ENCODE data around the gene ITGA6.

The ITGA6 gene

GRCh38 chr2:172442072-172442895 lies 14.9 kb downstream of the ITGA6 start:
- DNase-seq (ENCODE audit: low read depth): no peak

GRCh38 chr2:172445851-172446250 lies 18.5 kb downstream of the ITGA6 start:
- no peak for DNase-seq (ENCODE audit: low read depth)

- DNase-seq (ENCODE audit: low read depth): no peak
Measured at GRCh38 chr2:172446474-172447063, 19.2 kb downstream of the ITGA6 start.

GRCh38 chr2:172447811-172448493 lies 20.6 kb downstream of the ITGA6 start:
- no peak for DNase-seq (ENCODE audit: low read depth)

GRCh38 chr2:172448544-172449267 lies 21.3 kb downstream of the ITGA6 start:
- no peak for DNase-seq (ENCODE audit: low read depth)

- DNase-seq (ENCODE audit: low read depth): no peak
Measured at GRCh38 chr2:172449911-172450550, 22.6 kb downstream of the ITGA6 start.

GRCh38 chr2:172451923-172452322 lies 24.5 kb downstream of the ITGA6 start:
- no peak for DNase-seq (ENCODE audit: low read depth)

- no peak for DNase-seq (ENCODE audit: low read depth)
Measured at GRCh38 chr2:172452845-172453244, 25.5 kb downstream of the ITGA6 start.

- no peak for DNase-seq (ENCODE audit: low read depth)
Measured at GRCh38 chr2:172454404-172455120, 27.2 kb downstream of the ITGA6 start.

GRCh38 chr2:172455121-172455515 lies 27.7 kb downstream of the ITGA6 start:
- DNase-seq (ENCODE audit: low read depth): no peak

- no peak for DNase-seq (ENCODE audit: low read depth)
Measured at GRCh38 chr2:172456002-172456401, 28.6 kb downstream of the ITGA6 start.

GRCh38 chr2:172457536-172457935 lies 30.1 kb downstream of the ITGA6 start:
- DNase-seq (ENCODE audit: low read depth): no peak

GRCh38 chr2:172458561-172459124 lies 31.3 kb downstream of the ITGA6 start:
- DNase-seq (ENCODE audit: low read depth): no peak

GRCh38 chr2:172460780-172461201 lies 33.4 kb downstream of the ITGA6 start:
- DNase-seq (ENCODE audit: low read depth): no peak

- DNase-seq (ENCODE audit: low read depth): peak; percentile 65
Measured at GRCh38 chr2:172461591-172462372, 34.4 kb downstream of the ITGA6 start.

GRCh38 chr2:172462373-172462848 lies 35.0 kb downstream of the ITGA6 start:
- no peak for DNase-seq (ENCODE audit: low read depth)

- peak; percentile 20 for DNase-seq (ENCODE audit: low read depth)
Measured at GRCh38 chr2:172462849-172463381, 35.5 kb downstream of the ITGA6 start.

- DNase-seq (ENCODE audit: low read depth): no peak
Measured at GRCh38 chr2:172464400-172465129, 37.2 kb downstream of the ITGA6 start.
